A549 treated with GW870086 at 1 μM for 4 hours (cell line): ENCODE results near the gene KLF3. TPM values are rescaled to one million over a fixed set of nuclear protein-coding genes. Genes with fewer than 3 reads are reported as not detected.

Experiments
- total RNA-seq: library from RNA; stranded (reverse); fragments of 200-300 nt; extraction: Qiagen RNA extraction; gene quantifications from 5 replicates; pipeline ENCODE4 v1.2.3, GENCODE V29; 2022; ENCODE audit warnings: low read depth

The KLF3 gene
- 11.1 to 15.8 TPM (median 13.6 TPM) in 5 replicates for total RNA-seq

DNA sequence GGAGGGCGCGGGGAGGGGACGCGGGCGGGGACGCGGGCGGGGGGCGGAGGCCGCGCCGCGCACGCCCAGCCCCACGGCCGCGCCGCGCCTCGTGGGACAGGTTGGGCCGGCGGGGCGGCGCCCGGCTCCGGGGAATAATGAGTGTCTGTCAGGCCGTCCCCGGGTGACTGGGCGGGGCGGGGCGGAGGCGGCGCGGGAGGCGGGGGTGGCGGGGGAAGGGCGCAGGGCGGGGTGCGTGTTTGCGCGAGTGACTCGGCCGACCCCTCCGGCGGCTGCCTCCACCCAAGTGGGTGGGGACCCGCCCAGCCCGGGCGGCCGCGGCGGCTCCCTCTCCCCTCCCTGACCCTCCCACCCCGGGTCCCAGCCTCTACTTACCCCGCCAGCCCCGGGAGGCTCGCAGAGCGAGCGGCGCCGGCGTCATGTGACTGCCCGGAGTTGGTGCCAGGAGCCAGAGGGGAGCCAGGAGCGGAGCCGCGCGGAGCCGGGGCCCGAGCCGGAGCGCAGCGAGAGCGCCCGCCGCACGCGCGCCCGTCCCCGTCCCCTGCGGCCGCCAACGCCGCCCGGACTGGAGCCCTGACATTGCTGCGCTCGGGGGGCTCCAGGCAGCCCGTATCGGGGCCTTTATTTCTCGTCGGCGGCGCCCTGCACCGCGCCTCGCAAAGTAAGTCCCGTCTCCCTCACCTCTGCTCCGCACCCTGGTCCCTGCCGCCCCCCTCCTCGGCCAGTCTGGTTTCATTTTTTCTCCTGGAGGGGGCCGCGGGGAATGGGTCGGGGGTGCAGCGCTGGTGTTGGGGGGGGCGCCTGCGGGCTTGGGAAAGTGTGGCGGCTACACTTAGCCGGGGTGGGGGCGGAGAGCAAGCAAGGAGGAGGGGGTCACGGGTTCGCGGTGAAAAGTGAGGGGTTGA is at the start of gene KLF3:
TSS of gene KLF3 (plus strand) at position 399 of the 905 bp plus-strand sequence. CDS start 16,427 bp downstream, outside the sequence.

Other genes with a start within 250 kb of the KLF3 start
- gene TLR10, start 118.8 kb downstream of the KLF3 start, total RNA-seq, result 0.03 TPM in 1 of 5 replicates, not detected in the others
- 0.19 to 0.37 TPM (median 0.30 TPM) in 4 of 5 replicates, not detected in the other for gene TLR1, start 140.6 kb downstream of the KLF3 start, total RNA-seq
- gene TLR6, start 192.6 kb downstream of the KLF3 start, total RNA-seq, result 1.8 to 3.3 TPM (median 2.7 TPM) in 5 replicates
- gene FAM114A1, start 203.6 kb downstream of the KLF3 start, total RNA-seq, result 22.8 to 41.4 TPM (median 36.8 TPM) in 5 replicates